ENCODE results near the gene SEC14L3.

The SEC14L3 gene

DNA sequence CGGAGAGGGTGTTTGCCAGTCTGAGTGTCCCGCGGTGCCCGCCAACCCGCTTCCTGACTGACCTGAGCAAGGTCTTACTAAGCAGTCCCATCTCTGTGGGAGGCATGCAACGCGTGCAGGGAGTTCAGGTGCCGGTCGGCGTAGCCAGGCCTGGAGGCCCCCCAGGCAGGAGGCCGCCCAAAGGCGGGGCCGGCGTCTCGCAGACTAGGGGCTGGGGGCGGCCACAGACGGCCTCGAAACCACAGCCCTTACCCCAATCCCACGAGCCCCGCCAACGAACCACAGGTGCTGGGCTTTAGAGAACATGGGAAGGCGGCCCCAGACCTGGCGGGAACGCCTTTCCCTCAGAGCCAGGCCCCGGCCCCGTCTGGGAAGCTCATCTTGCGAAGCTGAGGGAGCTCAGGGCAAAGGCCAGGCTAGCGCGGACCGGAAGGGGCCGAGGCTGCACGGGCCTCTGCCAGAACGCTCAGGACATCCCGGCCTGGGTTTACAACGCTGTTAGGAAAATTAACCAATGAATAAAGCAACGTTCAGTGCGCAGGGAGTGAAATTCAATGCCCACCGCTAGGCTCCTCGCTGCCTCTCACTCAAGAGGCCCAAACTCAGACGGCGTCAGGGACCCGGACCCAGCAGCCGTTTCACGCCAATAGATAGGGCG, 48.4 kb downstream of the SEC14L3 start:
- DNase-seq (ENCODE audit: low read depth): no peak

DNA sequence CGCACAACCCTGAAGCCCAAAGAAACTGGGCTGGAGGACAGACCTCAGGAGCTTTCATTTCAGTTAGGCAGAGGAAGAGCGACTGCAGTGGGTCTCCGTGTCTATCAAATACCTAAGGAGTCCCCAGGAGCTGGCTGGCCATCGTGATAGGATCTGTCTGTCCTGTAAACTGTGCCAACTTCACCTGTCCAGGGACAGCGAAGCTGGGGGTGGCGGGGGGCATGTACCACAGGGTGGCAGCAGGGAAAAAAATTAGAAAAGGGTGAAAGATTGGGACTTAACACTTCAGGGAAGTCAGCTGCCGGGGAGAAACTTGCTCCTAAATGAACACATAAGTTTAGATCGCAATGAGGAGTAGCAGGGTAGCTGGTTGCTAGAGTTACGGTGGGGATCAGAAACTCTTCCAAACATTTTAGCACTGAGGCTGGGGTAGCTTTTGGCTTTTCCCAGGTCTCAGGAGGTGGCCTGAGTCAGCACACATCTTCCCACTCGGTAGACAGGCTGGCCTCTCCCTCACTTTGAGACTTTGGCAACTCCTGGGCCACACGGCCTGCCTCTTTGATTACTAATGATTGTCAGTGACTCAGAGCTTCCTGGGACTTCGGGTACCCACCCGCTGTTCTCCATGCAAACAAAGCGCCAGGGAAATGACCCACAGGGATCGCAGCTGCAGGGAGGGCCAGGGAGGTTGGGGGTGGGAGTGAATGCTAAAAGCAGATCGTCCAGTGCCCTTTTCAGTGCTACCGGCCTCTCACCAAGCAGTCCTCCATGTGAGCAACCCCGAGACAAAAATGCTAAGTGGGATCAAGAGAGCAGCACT, 49.1 kb downstream of the SEC14L3 start:
- peak; percentile 86 for DNase-seq (ENCODE audit: low read depth)

DNA sequence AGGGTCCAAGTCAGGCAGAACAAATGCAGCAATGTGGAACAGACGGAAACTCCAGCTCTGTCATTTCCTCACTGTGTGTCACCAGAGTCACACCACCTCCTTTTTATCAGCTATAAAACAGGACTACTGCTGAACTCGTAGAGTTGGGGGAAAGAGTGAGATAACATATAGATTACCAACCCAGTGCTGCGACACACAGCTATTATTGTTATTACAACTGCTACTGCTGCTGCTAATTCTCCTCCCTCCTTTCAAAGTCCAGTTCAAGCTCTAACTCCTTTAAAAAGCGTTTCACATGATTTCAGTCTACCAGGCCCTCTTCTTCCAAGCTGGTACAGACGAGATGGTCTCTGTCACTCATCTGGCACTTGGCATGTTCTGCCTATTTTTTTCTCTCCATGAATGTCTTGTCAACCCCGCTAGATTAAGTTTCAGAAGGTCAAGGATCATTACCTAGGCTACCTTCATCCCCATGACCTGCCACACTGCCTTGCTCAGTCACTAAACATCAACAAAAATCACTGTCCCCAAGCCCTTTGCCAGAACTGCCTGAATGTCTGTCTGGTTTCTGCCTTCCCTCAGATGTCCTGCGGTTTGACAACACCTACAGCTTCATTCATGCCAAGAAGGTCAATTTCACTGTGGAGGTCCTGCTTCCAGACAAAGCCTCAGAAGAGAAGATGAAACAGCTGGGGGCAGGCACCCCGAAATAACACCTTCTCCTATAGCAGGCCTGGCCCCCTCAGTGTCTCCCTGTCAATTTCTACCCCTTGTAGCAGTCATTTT, 49.9 kb downstream of the SEC14L3 start:
- no peak for DNase-seq (ENCODE audit: low read depth)

DNA sequence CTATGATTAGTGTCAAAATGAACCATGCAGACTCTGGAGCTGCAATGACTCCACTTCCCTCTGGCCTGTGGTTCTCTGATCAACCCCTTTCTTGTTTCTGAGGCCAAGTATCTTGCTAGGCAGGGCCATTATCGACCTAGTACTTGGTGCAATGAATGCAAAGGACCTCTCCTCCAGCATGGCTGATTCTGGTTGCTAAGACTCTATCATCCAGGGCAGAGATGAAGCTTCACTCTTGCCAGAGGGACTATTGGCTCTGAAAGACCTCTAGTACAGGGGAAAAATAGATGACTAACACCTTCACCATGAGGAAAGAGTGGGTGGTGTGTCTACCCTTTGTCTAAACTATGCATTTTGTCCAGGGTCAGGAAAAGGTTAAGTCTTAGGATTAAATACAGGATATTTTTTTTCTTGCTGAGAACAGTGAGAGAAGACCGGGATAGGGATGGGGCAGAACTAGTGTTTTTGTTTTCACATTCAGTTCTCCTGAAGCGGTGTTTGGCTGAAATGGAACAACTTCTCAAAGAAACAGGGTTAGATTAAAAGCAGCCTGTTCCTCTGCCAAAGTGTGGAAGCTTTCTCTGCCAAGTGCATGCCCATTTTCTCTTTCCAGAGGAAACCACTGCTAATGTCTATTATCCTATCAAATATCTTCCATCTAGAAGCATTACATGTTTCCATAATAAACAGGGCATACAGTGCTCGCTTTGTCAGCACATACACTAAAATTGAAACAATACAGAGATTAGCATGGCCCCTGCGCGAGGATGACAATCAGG, 51.3 kb downstream of the SEC14L3 start:
- DNase-seq (ENCODE audit: low read depth): peak; percentile 36

DNA sequence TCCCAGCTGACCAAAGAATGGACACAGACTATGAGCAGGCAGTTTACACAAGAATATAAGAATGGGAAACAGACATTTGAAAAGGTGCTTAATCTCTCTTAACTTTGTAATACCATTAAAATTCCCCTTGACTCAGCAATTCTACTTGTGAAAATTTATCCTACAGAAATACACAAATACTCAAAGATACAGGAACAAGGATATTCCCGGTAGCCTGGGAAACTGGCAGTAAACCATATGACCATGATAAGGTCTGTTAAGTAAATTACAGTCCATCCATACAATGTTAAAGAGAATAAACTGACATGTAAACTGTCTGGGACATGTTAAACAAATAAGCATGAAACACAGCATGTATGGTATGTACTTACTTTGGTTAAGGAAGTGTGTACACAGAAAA, 55.0 kb downstream of the SEC14L3 start:
- no peak for DNase-seq (ENCODE audit: low read depth)

DNA sequence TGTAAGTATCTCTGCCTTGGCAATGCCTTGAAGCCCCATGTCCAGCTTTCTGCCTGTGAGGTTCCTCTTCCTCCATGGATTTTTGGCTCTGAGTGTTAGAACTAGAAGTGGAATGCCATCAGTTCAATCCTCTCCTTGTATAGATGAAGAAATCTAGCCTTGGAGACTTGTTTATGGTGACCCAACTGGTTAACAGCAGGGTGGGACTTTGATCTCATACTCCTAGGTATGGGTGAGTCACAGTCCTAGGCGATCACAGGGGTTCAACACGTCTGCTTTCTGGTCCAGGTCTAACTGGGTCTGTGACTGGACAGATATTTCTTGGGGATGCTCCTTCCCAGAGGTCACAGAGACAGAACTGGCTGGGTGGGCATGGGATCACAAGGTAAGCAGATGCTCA, 55.4 kb downstream of the SEC14L3 start:
- DNase-seq (ENCODE audit: low read depth): no peak

DNA sequence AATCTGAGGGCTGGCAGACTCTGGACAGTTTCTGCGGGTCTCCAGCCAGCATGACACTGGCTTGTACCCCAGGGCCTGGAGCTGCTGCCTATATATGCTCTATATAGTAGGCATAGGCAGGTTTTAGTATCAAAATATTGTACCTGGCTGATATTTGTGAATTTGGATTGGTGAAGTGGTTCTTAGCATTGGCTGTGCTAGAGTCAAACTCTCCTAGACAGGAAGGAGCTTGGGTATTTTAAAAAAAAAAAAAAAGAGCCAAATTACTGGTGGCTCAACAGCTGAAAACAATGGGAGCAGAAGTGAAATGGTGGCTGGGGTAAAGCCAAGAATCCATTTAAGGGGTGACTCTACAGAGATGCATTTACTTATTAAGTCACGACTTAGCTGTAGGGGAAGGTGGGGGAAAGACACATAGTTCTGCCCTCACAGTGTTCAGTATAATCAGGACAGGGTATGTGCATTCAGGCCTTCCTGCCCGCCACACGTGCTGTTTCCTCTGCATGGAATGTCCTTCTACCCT, 57.2 kb downstream of the SEC14L3 start:
- no peak for DNase-seq (ENCODE audit: low read depth)

DNA sequence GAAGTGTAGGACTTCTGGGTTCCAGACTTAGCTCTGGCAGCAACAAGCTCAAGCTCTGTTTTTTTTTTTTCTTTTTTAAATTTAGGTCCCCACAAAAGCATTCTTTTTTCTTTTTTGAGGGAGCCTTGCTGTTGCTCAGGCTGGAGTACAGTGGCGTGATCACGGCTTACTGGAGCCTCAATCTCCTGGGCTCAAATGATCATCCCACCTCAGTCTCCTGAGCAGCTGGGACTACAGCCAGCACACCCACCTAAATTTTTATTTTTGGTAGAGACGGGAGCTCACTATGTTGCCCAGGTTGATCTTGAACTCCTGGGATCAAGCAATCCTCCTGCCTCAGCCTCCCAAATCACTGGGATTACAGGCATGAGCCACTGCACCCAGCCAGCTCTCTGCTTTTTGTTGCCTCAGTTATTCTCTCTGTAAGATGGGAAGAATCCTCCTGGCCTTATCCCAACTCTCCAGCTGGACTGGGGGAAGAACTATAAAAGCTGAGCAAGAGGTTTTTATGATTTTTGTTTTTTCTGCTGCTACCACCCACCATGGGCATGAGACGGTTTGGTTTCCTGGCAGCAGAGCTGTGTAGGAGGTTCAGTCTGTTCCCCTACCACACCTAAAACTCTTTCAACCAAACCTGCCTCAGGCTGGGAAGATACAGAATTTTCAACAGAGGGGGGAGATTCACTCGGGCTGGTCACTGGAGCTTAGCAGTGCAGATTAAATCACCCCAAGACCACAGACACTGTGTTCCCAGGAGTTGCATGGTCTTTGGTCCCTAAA, 57.9 kb downstream of the SEC14L3 start:
- DNase-seq (ENCODE audit: low read depth): no peak

DNA sequence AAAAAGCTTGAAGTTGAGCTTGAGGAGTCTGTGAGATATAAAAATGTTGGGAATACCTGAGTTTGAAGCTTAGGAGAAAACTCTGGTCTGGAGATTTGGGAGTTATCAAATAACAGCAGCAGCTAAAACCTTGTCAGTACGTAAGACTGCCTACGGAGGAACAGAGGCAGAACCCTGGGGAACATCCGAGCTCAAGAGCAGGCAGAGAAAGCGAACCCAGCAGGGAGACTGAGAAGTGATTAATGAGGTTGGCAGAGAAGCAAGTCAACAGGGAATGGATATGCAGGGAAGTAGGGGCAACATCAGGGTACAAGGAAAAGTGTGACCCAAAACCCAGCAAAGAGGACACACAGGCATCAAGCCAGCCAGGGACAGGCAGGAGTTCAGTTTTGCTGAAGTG, 58.8 kb downstream of the SEC14L3 start:
- no peak for DNase-seq (ENCODE audit: low read depth)

DNA sequence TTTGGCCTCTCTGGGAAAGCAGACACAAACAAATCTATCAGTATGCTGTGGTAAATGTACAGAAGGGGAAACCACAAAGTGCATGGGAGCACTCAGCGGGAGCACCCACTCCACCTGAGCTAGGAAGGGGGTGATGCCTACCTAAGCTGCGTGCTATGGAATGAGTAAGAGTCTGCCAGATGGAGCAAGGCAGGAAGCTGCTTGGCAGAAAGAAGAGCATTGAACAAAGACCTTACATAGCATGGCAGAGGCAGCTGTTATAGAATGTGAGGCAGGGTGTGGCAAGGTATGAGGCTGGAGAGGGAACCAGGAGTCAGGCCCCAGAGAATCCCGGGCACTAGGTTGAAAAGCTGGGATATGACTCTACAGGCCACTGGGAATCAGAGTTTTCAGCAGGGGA, 60.0 kb downstream of the SEC14L3 start:
- no peak for DNase-seq (ENCODE audit: low read depth)

Data from HS-27A (cell line).